ENCODE data around the gene INO80E.
"Not testable (repeated sequence)": the region's sequence is repeated elsewhere in the genome, so short reads cannot be mapped to it uniquely, and the experiment has no call there.

INO80E gene

GRCh38 chr16:30032083-30032819 lies 36.2 kb downstream of the INO80E start:
- no peak for DNase-seq (ENCODE audit: low read depth)

GRCh38 chr16:30033270-30033669 lies 37.2 kb downstream of the INO80E start:
- DNase-seq (ENCODE audit: low read depth) = no peak

GRCh38 chr16:30040221-30040620 lies 44.2 kb downstream of the INO80E start:
- DNase-seq (ENCODE audit: low read depth) = no peak

- not testable (repeated sequence) for DNase-seq (ENCODE audit: low read depth)
These were observed 44.6 kb downstream of the INO80E start for GRCh38 chr16:30040690-30041089.

GRCh38 chr16:30041841-30042240 lies 45.8 kb downstream of the INO80E start:
- no peak for DNase-seq (ENCODE audit: low read depth)

- DNase-seq (ENCODE audit: low read depth) = no peak
These were observed 50.1 kb downstream of the INO80E start for GRCh38 chr16:30046178-30046577.

- no peak for DNase-seq (ENCODE audit: low read depth)
These were observed 50.5 kb downstream of the INO80E start for GRCh38 chr16:30046588-30046987.

- no peak for DNase-seq (ENCODE audit: low read depth)
These were observed 53.8 kb downstream of the INO80E start for GRCh38 chr16:30049871-30050270.

GRCh38 chr16:30051518-30051917 lies 55.5 kb downstream of the INO80E start:
- DNase-seq (ENCODE audit: low read depth) = no peak

- DNase-seq (ENCODE audit: low read depth) = peak; percentile 87
These were observed 56.8 kb downstream of the INO80E start for GRCh38 chr16:30052671-30053372.

GRCh38 chr16:30053376-30054015 lies 57.5 kb downstream of the INO80E start:
- DNase-seq (ENCODE audit: low read depth) = no peak

- DNase-seq (ENCODE audit: low read depth) = no peak
These were observed 58.4 kb downstream of the INO80E start for GRCh38 chr16:30054451-30054850.

GRCh38 chr16:30054959-30055553 lies 59.0 kb downstream of the INO80E start:
- no peak for DNase-seq (ENCODE audit: low read depth)
